GM23338 (cell line): ENCODE measurements around the gene NR1I2. TPM values are rescaled to one million over a fixed set of nuclear protein-coding genes. Genes with fewer than 3 reads are reported as not detected.

Experiments used
- ATAC-seq: fragments of 200-7000 bp; cut with Tn5 transposase; 3 replicates; pipeline ENCODE4 v1.9.1; 2020
- DNase-seq: peaks from one replicate; pipeline ENCODE4 v3.0.0-alpha.2; 2015; ENCODE audit warnings: low spot score
- H2AFZ ChIP-seq: fragments of 200-600 bp; sonication (generic); 2 replicates; pipeline ENCODE4 v1.8.0; 2016; ENCODE audit warnings: antibody characterized with exemption, mild to moderate bottlenecking, moderate library complexity
- H3F3A ChIP-seq: fragments of 200-600 bp; sonication (generic); replicated peaks from 2 replicates; pipeline ENCODE4 v1.8.0; 2017; ENCODE audit warnings: antibody characterized with exemption, mixed run types, low read depth
- H3K27ac ChIP-seq: fragments of 200-600 bp; sonication (generic); 2 replicates; pipeline ENCODE4 v1.6.1; 2016; ENCODE audit warnings: low read depth
- H3K27me3 ChIP-seq: fragments of 200-600 bp; sonication (generic); 2 replicates; pipeline ENCODE4 v1.8.0; 2016; ENCODE audit warnings: mild to moderate bottlenecking, mixed run types, moderate library complexity; ENCODE audit not compliant: insufficient read depth
- H3K36me3 ChIP-seq: fragments of 200-600 bp; sonication (generic); 2 replicates; pipeline ENCODE4 v1.8.0; 2016; ENCODE audit warnings: mild to moderate bottlenecking; ENCODE audit not compliant: insufficient read depth
- H3K4me1 ChIP-seq: fragments of 200-600 bp; sonication (generic); 2 replicates; pipeline ENCODE4 v1.8.0; 2016; ENCODE audit warnings: mild to moderate bottlenecking, moderate library complexity; ENCODE audit not compliant: insufficient read depth
- H3K4me2 ChIP-seq: fragments of 200-600 bp; sonication (generic); 2 replicates; pipeline ENCODE4 v1.7.1; 2017; ENCODE audit warnings: mixed run types
- H3K4me3 ChIP-seq: fragments of 200-600 bp; sonication (generic); 2 replicates; pipeline ENCODE4 v1.6.1; 2016; ENCODE audit warnings: mixed run types
- H3K79me2 ChIP-seq: fragments of 200-600 bp; sonication (generic); replicated peaks from 2 replicates; pipeline ENCODE4 v1.8.0; 2017; ENCODE audit warnings: mild to moderate bottlenecking; ENCODE audit not compliant: insufficient read depth
- H3K9me2 ChIP-seq: fragments of 200-600 bp; sonication (generic); 2 replicates; pipeline ENCODE4 v1.8.0; 2017; ENCODE audit not compliant: insufficient read depth
- H4K20me1 ChIP-seq: fragments of 200-600 bp; sonication (generic); replicated peaks from 2 replicates; pipeline ENCODE4 v1.8.0; 2017; ENCODE audit warnings: mild to moderate bottlenecking; ENCODE audit not compliant: insufficient read depth
- H3K27ac Mint-ChIP-seq: 2 replicates; pipeline ENCODE4 v1.8.0; 2020; ENCODE audit warnings: inconsistent platforms, mild to moderate bottlenecking, moderate library complexity, mixed read lengths
- H3K27me3 Mint-ChIP-seq: 3 replicates; pipeline ENCODE4 v1.8.0; 2022; ENCODE audit warnings: low read depth, mild to moderate bottlenecking, moderate library complexity, mixed read lengths, inconsistent platforms; ENCODE audit not compliant: insufficient read depth, poor library complexity
- H3K36me3 Mint-ChIP-seq: 3 replicates; pipeline ENCODE4 v1.8.0; 2021; ENCODE audit warnings: low read depth, mild to moderate bottlenecking, inconsistent platforms, moderate library complexity, mixed read lengths
- H3K4me1 Mint-ChIP-seq: 3 replicates; pipeline ENCODE4 v1.8.0; 2020; ENCODE audit warnings: mild to moderate bottlenecking, inconsistent platforms, mixed read lengths
- H3K4me3 Mint-ChIP-seq: 3 replicates; pipeline ENCODE4 v1.8.0; 2021; ENCODE audit warnings: moderate library complexity, mild to moderate bottlenecking, inconsistent platforms, mixed read lengths
- H3K9me3 Mint-ChIP-seq: 3 replicates; pipeline ENCODE4 v1.8.0; 2020; ENCODE audit warnings: moderate library complexity, mild to moderate bottlenecking, inconsistent platforms, mixed read lengths
- CREB1 ChIP-seq: fragments of 250-450 bp; sonication (Bioruptor Pico); IDR thresholded peaks from 2 replicates; pipeline ENCODE4 v1.5.0; 2020; ENCODE audit warnings: low read depth, mild to moderate bottlenecking, moderate library complexity
- CTCF ChIP-seq, 2 experiments: fragments of 200-600 bp in 1 of 2; sonication (generic) in 1 of 2; conservative IDR thresholded peaks; 2 replicates each; pipeline versions ENCODE4 v1.5.1 to v1.6.1; 2016 to 2017; ENCODE audit warnings: antibody characterized with exemption in 2 of 2, low read depth in 2 of 2, mild to moderate bottlenecking in 2 of 2, moderate library complexity in 1 of 2
- ETS1 ChIP-seq: IDR thresholded peaks from 2 replicates; pipeline ENCODE4 v1.6.1; 2016; ENCODE audit warnings: antibody characterized with exemption
- EZH2 ChIP-seq: fragments of 200-600 bp; sonication (generic); IDR thresholded peaks from one replicate; pipeline ENCODE4 v1.8.0; 2017; ENCODE audit warnings: antibody characterized with exemption, mild to moderate bottlenecking, low read depth; ENCODE audit not compliant: unreplicated experiment
- EZH2phosphoT487 ChIP-seq: fragments of 200-600 bp; sonication (generic); IDR thresholded peaks from one replicate; pipeline ENCODE4 v1.8.1; 2018; ENCODE audit warnings: antibody characterized with exemption; ENCODE audit not compliant: unreplicated experiment
- JUNB ChIP-seq: IDR thresholded peaks from one replicate; pipeline ENCODE4 v1.6.1; 2016; ENCODE audit warnings: antibody characterized with exemption; ENCODE audit not compliant: unreplicated experiment
- NANOG ChIP-seq: IDR thresholded peaks from 2 replicates; pipeline ENCODE4 v1.6.1; 2016; ENCODE audit warnings: antibody characterized with exemption, borderline replicate concordance
- POLR2AphosphoS5 ChIP-seq: IDR thresholded peaks from 2 replicates; pipeline ENCODE4 v1.6.1; 2016; ENCODE audit warnings: antibody characterized with exemption, low read depth
- STAT1 ChIP-seq: IDR thresholded peaks from one replicate; pipeline ENCODE4 v1.6.1; 2016; ENCODE audit warnings: antibody characterized with exemption; ENCODE audit not compliant: unreplicated experiment
- ZNF331 ChIP-seq: fragments of 250-450 bp; sonication (Bioruptor Pico); IDR thresholded peaks from 2 replicates; pipeline ENCODE4 v1.5.0; 2020; ENCODE audit warnings: low read depth, mild to moderate bottlenecking, moderate library complexity
- ZNF462 ChIP-seq: fragments of 250-450 bp; sonication (Bioruptor Pico); IDR thresholded peaks from 2 replicates; pipeline ENCODE4 v1.5.0; 2020; ENCODE audit warnings: mild to moderate bottlenecking, moderate library complexity
- polyA plus RNA-seq: library from polyadenylated mRNA; unstranded; fragments of >200 nt; fragmentation: Nextera tagmentation; extraction: Ambion mirVana; gene quantifications from 2 replicates; pipeline ENCODE4 v1.2.1, GENCODE V29; 2016
- total RNA-seq: library from RNA; depleted of rRNA; stranded (reverse); fragments of >200 nt; shearing (Covaris generic); gene quantifications from 2 replicates; pipeline ENCODE4 v1.2.3, GENCODE V29; 2014

NR1I2 gene
- total and polyA plus RNA-seq, 2 experiments from 2014 or later, result 0.89 to 4.4 TPM

DNA sequence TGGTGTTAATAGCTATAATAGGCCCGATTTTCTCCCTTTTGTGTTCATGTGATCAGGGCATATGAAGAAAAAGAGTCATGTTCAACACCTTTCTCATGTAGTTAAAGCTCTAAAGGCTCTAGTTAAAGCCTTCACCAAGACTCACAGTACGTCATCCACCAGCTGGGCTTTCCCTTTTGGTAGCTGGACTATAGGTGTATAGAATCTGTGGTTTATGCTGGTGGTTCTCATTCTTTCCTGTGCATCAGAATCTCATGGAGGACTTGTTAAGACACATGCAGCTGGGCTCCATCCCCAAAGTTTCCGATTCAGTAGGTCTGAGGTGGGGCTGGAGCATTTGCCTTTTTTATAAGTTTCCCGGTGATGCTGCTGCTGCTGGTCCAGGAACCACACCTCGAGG, 48.1 kb upstream of the NR1I2 start:
- Mint-ChIP-seq H3K4me3 (no peak overlapping the region), H3K9me3 (no peaks in the 10 kb centered on the region), H3K36me3 (no peaks in the 10 kb centered on the region), H3K4me1 (no peaks in the 10 kb centered on the region), H3K27me3 (no peaks in the 10 kb centered on the region), H3K27ac (no peak overlapping the region)
- Histone ChIP-seq H2AFZ (no peak overlapping the region), H3K27me3 (no peaks in the 10 kb centered on the region), H3K79me2 (no peaks in the 10 kb centered on the region), H3F3A (no peaks in the 10 kb centered on the region), H3K36me3 (no peaks in the 10 kb centered on the region), H3K27ac (no peak overlapping the region), H4K20me1 (no peaks in the 10 kb centered on the region), H3K4me2 (no peak overlapping the region), H3K9me2 (no peaks in the 10 kb centered on the region), H3K4me3 (no peak overlapping the region), H3K4me1 (no peaks in the 10 kb centered on the region)
- DNase-seq (no peak), ATAC-seq (no peak)
- TF ChIP-seq CREB1 (CRISPR knock-in tag), result no peak
- TF ChIP-seq EZH2, result no peak

DNA sequence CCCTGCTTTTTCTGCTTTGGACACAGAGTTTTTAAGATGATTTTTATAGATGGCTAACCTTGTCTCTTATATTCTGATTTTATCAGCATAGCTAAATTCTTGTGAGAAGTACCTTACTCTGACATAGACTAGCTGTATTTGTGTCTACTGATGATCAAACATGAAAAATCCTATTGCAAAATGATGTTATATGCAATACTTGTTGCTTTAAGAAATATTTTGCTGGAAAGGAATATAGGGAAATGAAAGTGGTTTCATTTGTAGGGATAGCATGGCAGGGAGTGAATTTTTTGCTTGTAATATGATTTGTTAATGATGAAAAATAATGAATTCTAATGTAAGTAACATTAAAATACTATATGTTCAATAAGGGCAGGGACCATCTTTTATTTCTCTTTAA, 43.2 kb upstream of the NR1I2 start:
- H3K4me3 Mint-ChIP-seq, result no peak overlapping the region
- TF ChIP-seq EZH2 (no peak), ZNF331 (no peak), EZH2phosphoT487 (no peak), ETS1 (no peak), NANOG (no peak), CREB1 (CRISPR knock-in tag) (no peak), POLR2AphosphoS5 (no peak), STAT1 (no peak), ZNF462 (CRISPR knock-in tag) (no peak), CTCF (conservative IDR thresholded peaks at IDR 0.05; ENCODE audit: low read depth in 2 of 2) (no peak), JUNB (no peak)

More for the DNA sequence above, 43.2 kb upstream of the NR1I2 start:
- Histone ChIP-seq H3K4me3 (no peak overlapping the region), H3K79me2 (no peaks in the 10 kb centered on the region), H3K27ac (no peak overlapping the region), H3K36me3 (no peaks in the 10 kb centered on the region), H3K9me2 (no peaks in the 10 kb centered on the region), H3K4me1 (peaks cover 4% of the 10 kb centered on the region; the same call in 1 of the 2 replicates), H2AFZ (no peak overlapping the region), H3K4me2 (no peak overlapping the region), H4K20me1 (no peaks in the 10 kb centered on the region), H3K27me3 (no peaks in the 10 kb centered on the region), H3F3A (no peaks in the 10 kb centered on the region)
- H3K4me1 Mint-ChIP-seq, result no peaks in the 10 kb centered on the region
- peaks cover under 1% of the 10 kb centered on the region for H3K27me3 Mint-ChIP-seq
- ATAC-seq (no peak), DNase-seq (no peak)
- H3K36me3 Mint-ChIP-seq, result no peaks in the 10 kb centered on the region
- H3K9me3 Mint-ChIP-seq, result no peaks in the 10 kb centered on the region
- H3K27ac Mint-ChIP-seq, result no peak overlapping the region
